Right lobe of liver (tissue), 6 donors: ENCODE results near the gene PPARA. TPM values are rescaled to one million over a fixed set of nuclear protein-coding genes. Genes with fewer than 3 reads are reported as not detected.
"Not testable (repeated sequence)": the region's sequence is repeated elsewhere in the genome, so short reads cannot be mapped to it uniquely, and the experiment has no call there.

Experiments
- ATAC-seq, 4 donors: fragments of 200-7000 bp; cut with Tn5 transposase; one replicate each; pipeline ENCODE4 v1.9.1; 2020; ENCODE audit warnings: mild to moderate bottlenecking in 4 of 4, moderate library complexity in 4 of 4
- DNase-seq, 3 donors: peaks; one replicate each; pipeline ENCODE4 v3.0.0-alpha.2; 2020
- H3K27ac ChIP-seq, 3 donors: fragments of 200-600 bp; one replicate each; pipeline ENCODE4 v1.8.0; 2022
- H3K27me3 ChIP-seq, 2 donors: fragments of 200-600 bp; one replicate each; pipeline ENCODE4 v1.8.0; 2022
- H3K36me3 ChIP-seq, 4 donors: fragments of 200-600 bp; sonication (generic) in 1 of 4; one replicate each; pipeline versions ENCODE4 v1.5.1 to v1.8.0; 2017 to 2022; ENCODE audit warnings: control low read depth in 1 of 4
- H3K4me1 ChIP-seq, 4 donors: fragments of 200-600 bp; sonication (generic) in 1 of 4; one replicate each; pipeline versions ENCODE4 v1.5.1 to v1.8.0; 2017 to 2022; ENCODE audit warnings: control low read depth in 1 of 4
- H3K4me3 ChIP-seq, 3 donors: fragments of 200-600 bp; one replicate each; pipeline ENCODE4 v1.8.0; 2022
- H3K9me3 ChIP-seq, 4 donors: fragments of 200-600 bp; sonication (generic) in 1 of 4; one replicate each; pipeline versions ENCODE4 v1.5.1 to v1.8.0; 2017 to 2022; ENCODE audit warnings: control low read depth in 1 of 4
- POLR2A ChIP-seq: fragments of 450-650 bp; IDR thresholded peaks from one replicate; pipeline ENCODE4 v1.6.1; 2017; ENCODE audit warnings: antibody characterized with exemption, mild to moderate bottlenecking
- whole genome bisulfite sequencing: methylation state at CpG from one replicate; pipeline ENCODE4 v1.1.6; 2018; ENCODE audit warnings: low coverage, low lambda C conversion rate; ENCODE audit not compliant: insufficient coverage; ENCODE audit errors: missing lambda C conversion rate; 5-methylcytosine and 5-hydroxymethylcytosine counted together
- intact Hi-C, 2 donors: fragments of 100-400 bp; cut with DNase I; formaldehyde crosslinking; loops; one replicate each; pipeline versions ENCODE4 v1.11.2 to v1.14.1; 2022
- total RNA-seq, 6 experiments: library from RNA; depleted of rRNA in 2 of 6; stranded (reverse); fragments of >200 nt in 2 of 6; fragmentation: NEBNext Ultra II Directional in 3 of 6; extraction: Animal tissue kit (Norgen Biotek cat#: 25700) in 3 of 6; gene quantifications; one replicate each; pipeline versions ENCODE4 v1.1.0 to v1.2.4, GENCODE V29; 2016 to 2023
- TF ChIP-seq, protein P1 (sequence below), 4 donors: fragments of 200-600 bp in 3 of 4; fragments of 450-650 bp in 1 of 4; IDR thresholded peaks; one replicate each; pipeline versions ENCODE4 v1.5.1 to v1.8.0; 2016 to 2022; ENCODE audit warnings: antibody characterized with exemption in 4 of 4, mild to moderate bottlenecking in 2 of 4
- donor health status: DM: no; HTN: yes; CAD: no.
- donor health status: DM: no; HTN: no; CAD: no.
- donor health status: DM: no; HTN: no; CAD: no.
- donor health status: DM: no; HTN: yes; CAD: no.
- donor health status: DM: no; HTN: yes; CAD: no.

PPARA gene
- total RNA-seq, 6 experiments from 2014 or later = 64.4 to 152 (median 95.1) TPM

GRCh38 chr22:46128606-46129005, 21.7 kb upstream of the PPARA start:
- DNase-seq (no peak), ATAC-seq (no peak)
- H3K27ac ChIP-seq = peak overlapping the region in 1 of 3 donors; percentile 89
- H3K36me3 ChIP-seq = no peaks in the 10 kb centered on the region
- TF ChIP-seq, protein P1, sequence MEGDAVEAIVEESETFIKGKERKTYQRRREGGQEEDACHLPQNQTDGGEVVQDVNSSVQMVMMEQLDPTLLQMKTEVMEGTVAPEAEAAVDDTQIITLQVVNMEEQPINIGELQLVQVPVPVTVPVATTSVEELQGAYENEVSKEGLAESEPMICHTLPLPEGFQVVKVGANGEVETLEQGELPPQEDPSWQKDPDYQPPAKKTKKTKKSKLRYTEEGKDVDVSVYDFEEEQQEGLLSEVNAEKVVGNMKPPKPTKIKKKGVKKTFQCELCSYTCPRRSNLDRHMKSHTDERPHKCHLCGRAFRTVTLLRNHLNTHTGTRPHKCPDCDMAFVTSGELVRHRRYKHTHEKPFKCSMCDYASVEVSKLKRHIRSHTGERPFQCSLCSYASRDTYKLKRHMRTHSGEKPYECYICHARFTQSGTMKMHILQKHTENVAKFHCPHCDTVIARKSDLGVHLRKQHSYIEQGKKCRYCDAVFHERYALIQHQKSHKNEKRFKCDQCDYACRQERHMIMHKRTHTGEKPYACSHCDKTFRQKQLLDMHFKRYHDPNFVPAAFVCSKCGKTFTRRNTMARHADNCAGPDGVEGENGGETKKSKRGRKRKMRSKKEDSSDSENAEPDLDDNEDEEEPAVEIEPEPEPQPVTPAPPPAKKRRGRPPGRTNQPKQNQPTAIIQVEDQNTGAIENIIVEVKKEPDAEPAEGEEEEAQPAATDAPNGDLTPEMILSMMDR (IDR thresholded peaks at IDR 0.05) = no peak
- no peak for TF ChIP-seq POLR2A
- no peaks in the 10 kb centered on the region for H3K27me3 ChIP-seq
- WGBS = no CpG with 5 or more reads among the region's 12 CpGs
- H3K4me1 ChIP-seq = peaks cover 0 to 51% (median 23%) of the 10 kb centered on the region in 4 donors
- no peak overlapping the region for H3K4me3 ChIP-seq
- intact Hi-C loops = no loop called here
- no peaks in the 10 kb centered on the region for H3K9me3 ChIP-seq

GRCh38 chr22:46129390-46130041, 20.8 kb upstream of the PPARA start:
- H3K4me1 ChIP-seq = peaks cover 0 to 60% (median 27%) of the 10 kb centered on the region in 4 donors
- peak; percentile 90 to 96 (median 93) for DNase-seq
- H3K27ac ChIP-seq = peak overlapping the region; percentile 77 to 89 (median 80)
- intact Hi-C loops = no loop called here
- H3K4me3 ChIP-seq = peak overlapping the region; percentile 36 to 63 (median 61)
- ATAC-seq = peak; percentile 47 to 61 (median 56)
- 4% methylated on average over 8 of the region's 26 CpGs for WGBS
- H3K36me3 ChIP-seq = no peaks in the 10 kb centered on the region
- H3K9me3 ChIP-seq = no peaks in the 10 kb centered on the region
- H3K27me3 ChIP-seq = no peaks in the 10 kb centered on the region
- TF ChIP-seq, protein P1 (IDR thresholded peaks at IDR 0.05) = no peak
- peak; percentile 54 for TF ChIP-seq POLR2A

DNA sequence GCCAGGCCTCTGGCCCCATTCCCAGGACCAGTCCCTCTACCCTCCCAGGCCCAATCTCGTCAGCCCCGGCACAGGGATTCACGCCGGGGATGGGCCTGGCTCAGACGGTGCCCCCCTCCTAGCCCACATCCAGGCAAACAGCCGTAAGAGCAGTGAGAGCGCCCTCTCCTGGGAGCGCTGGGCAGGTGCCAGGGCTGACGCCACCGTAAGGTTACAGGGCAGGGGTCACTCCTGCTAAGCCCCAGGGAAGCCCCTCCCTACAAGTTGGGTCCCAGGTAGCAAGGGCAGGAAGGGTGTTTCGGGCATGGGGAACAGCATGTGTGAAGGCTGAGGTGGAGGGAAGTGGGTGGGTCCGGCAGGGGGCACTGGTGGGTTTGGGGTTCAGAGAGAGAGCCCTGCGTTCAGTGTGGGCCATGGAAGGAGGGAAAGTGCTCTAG, 19.2 kb upstream of the PPARA start:
- peak overlapping the region; percentile 36 to 63 (median 61) for H3K4me3 ChIP-seq
- peak overlapping the region; percentile 77 to 89 (median 80) for H3K27ac ChIP-seq
- intact Hi-C loops = no loop called here
- 26% methylated on average over 5 of the region's 13 CpGs for WGBS
- H3K36me3 ChIP-seq = no peaks in the 10 kb centered on the region
- TF ChIP-seq POLR2A = peak; percentile 28
- TF ChIP-seq, protein P1 (IDR thresholded peaks at IDR 0.05) = peak; percentile 51 to 72 (median 58)
- H3K9me3 ChIP-seq = no peaks in the 10 kb centered on the region
- H3K4me1 ChIP-seq = peaks cover 0 to 69% (median 32%) of the 10 kb centered on the region in 4 donors
- DNase-seq = peak in 2 of 3 donors; percentile 70 to 86
- peak; percentile 9 to 23 (median 18) for ATAC-seq
- H3K27me3 ChIP-seq = no peaks in the 10 kb centered on the region

GRCh38 chr22:46132193-46132829, 18.0 kb upstream of the PPARA start:
- H3K36me3 ChIP-seq, H3K9me3 ChIP-seq, intact Hi-C loops, H3K27me3 ChIP-seq: not testable (repeated sequence)
- Histone ChIP-seq H3K27ac (peak overlapping the region; percentile 77 to 89 (median 80)), H3K4me1 (peaks cover 0 to 67% (median 29%) of the 10 kb centered on the region in 4 donors), H3K4me3 (peak overlapping the region in 2 of 3 donors; percentile 61 to 63)
- peak in 1 of 3 donors; percentile 77 for DNase-seq
- WGBS = 40% methylated on average over 7 of the region's 12 CpGs
- ATAC-seq = peak; percentile 17 to 57 (median 46)
